ENCODE results near the gene EVI2B. TPM values are rescaled to one million over a fixed set of nuclear protein-coding genes. Genes with fewer than 3 reads are reported as not detected.

EVI2B gene
- total and polyA plus RNA-seq, 12 donors = 0.77 to 14.2 (median 1.8) TPM

- H3K9me3 ChIP-seq = no peaks in the 10 kb centered on the region
These were observed 27.3 kb downstream of the EVI2B start for GRCh38 chr17:31286587-31286986.

GRCh38 chr17:31283841-31284240 is 30.0 kb downstream of the EVI2B start:
- Histone ChIP-seq H3K9me3 (no peaks in the 10 kb centered on the region), H3K27ac (no peak overlapping the region), H3K27me3 (no peaks in the 10 kb centered on the region), H3K36me3 (peaks cover 0 to 69% (median 0%) of the 10 kb centered on the region in 9 donors), H3K4me1 (no peaks in the 10 kb centered on the region), H3K4me3 (no peak overlapping the region)
- DNase-seq (no peak), ATAC-seq (no peak)
- TF ChIP-seq CTCF (IDR thresholded peaks at IDR 0.05) = no peak
- intact Hi-C loops (cut with DNase I) = no loop called here

More at GRCh38 chr17:31286587-31286986, 27.3 kb downstream of the EVI2B start:
- Histone ChIP-seq H3K27ac (no peak overlapping the region), H3K4me3 (no peak overlapping the region), H3K27me3 (no peaks in the 10 kb centered on the region), H3K36me3 (peaks cover 0 to 56% (median 0%) of the 10 kb centered on the region in 9 donors), H3K4me1 (peaks cover 0 to 5% (median 0%) of the 10 kb centered on the region in 9 donors)
- no peak for TF ChIP-seq CTCF (IDR thresholded peaks at IDR 0.05)
- intact Hi-C loops (cut with DNase I) = no loop called here
- ATAC-seq (no peak), DNase-seq (no peak)
- 93% methylated on average over 1 of the region's 1 CpG for WGBS, 2 donors

GRCh38 chr17:31281061-31281460 is 32.8 kb downstream of the EVI2B start:
- no peaks in the 10 kb centered on the region for H3K27me3 ChIP-seq
- H3K4me1 ChIP-seq = no peaks in the 10 kb centered on the region
- TF ChIP-seq CTCF (IDR thresholded peaks at IDR 0.05) = no peak
- intact Hi-C loops (cut with DNase I) = no loop called here
- H3K4me3 ChIP-seq = no peak overlapping the region
- DNase-seq = no peak
- no peak for ATAC-seq
- WGBS, 2 donors = 87 to 92% methylated on average over 2 of the region's 2 CpGs
- no peaks in the 10 kb centered on the region for H3K9me3 ChIP-seq
- peaks cover 0 to 79% (median 9%) of the 10 kb centered on the region in 9 donors for H3K36me3 ChIP-seq
- H3K27ac ChIP-seq = no peak overlapping the region

- Histone ChIP-seq H3K27me3 (no peaks in the 10 kb centered on the region), H3K36me3 (peaks cover 0 to 75% (median 9%) of the 10 kb centered on the region in 9 donors), H3K9me3 (no peaks in the 10 kb centered on the region), H3K27ac (no peak overlapping the region), H3K4me3 (no peak overlapping the region), H3K4me1 (peaks cover 0 to 12% (median 7%) of the 10 kb centered on the region in 9 donors)
- ATAC-seq = no peak
- TF ChIP-seq CTCF (IDR thresholded peaks at IDR 0.05) = no peak
- WGBS, 2 donors = 93 to 98% methylated on average over 2 of the region's 2 CpGs
- intact Hi-C loops (cut with DNase I) = no loop called here
- DNase-seq = no peak
These were observed 34.5 kb downstream of the EVI2B start for GRCh38 chr17:31279401-31279800.

Data from heart right ventricle (tissue), 16 donors.